Thyroid gland (tissue), 4 donors: Measurements from ENCODE around the gene MVP.

Source experiments
- CTCF ChIP-seq, 6 experiments: fragments of 200-600 bp in 3 of 6; fragments of 450-650 bp in 3 of 6; sonication (generic) in 3 of 6; IDR thresholded peaks; one replicate each; pipeline ENCODE4 v1.5.1; 2016 to 2019; ENCODE audit warnings: antibody characterized with exemption in 6 of 6, mild to moderate bottlenecking in 2 of 6, inconsistent platforms in 1 of 6, moderate library complexity in 1 of 6
- POLR2A ChIP-seq, 2 donors: fragments of 450-650 bp; IDR thresholded peaks; one replicate each; pipeline ENCODE4 v1.6.1; 2017; ENCODE audit warnings: antibody characterized with exemption in 2 of 2, mild to moderate bottlenecking in 2 of 2, moderate library complexity in 1 of 2

GRCh38 chr16:29815793-29816693, 4.2 kb upstream of the MVP start, which contains the start of gene PAGR1:
- TF ChIP-seq CTCF (IDR thresholded peaks at IDR 0.05) (peak; percentile 62 to 94 (median 84)), POLR2A (IDR thresholded peaks at IDR 0.05) (peak; percentile 50 to 83)
